ENCODE measurements around the gene AGRN.
"Not testable (repeated sequence)": the region's sequence is repeated elsewhere in the genome, so short reads cannot be mapped to it uniquely, and the experiment has no call there.

The AGRN gene

GRCh38 chr1:1092149-1092855 is 72.4 kb downstream of the AGRN start:
- DNase-seq (ENCODE audit: low read depth) = no peak

GRCh38 chr1:1092894-1093609 is 73.1 kb downstream of the AGRN start:
- DNase-seq (ENCODE audit: low read depth) = no peak

GRCh38 chr1:1093610-1093943 is 73.7 kb downstream of the AGRN start:
- no peak for DNase-seq (ENCODE audit: low read depth)

GRCh38 chr1:1094981-1095380 is 75.1 kb downstream of the AGRN start:
- no peak for DNase-seq (ENCODE audit: low read depth)

GRCh38 chr1:1096136-1096535 is 76.2 kb downstream of the AGRN start:
- not testable (repeated sequence) for DNase-seq (ENCODE audit: low read depth)

- no peak for DNase-seq (ENCODE audit: low read depth)
These were observed 78.9 kb downstream of the AGRN start for GRCh38 chr1:1098681-1099421.

GRCh38 chr1:1099506-1100183 is 79.7 kb downstream of the AGRN start:
- no peak for DNase-seq (ENCODE audit: low read depth)

GRCh38 chr1:1100296-1100695 is 80.4 kb downstream of the AGRN start:
- no peak for DNase-seq (ENCODE audit: low read depth)

GRCh38 chr1:1101503-1101902 is 81.6 kb downstream of the AGRN start:
- no peak for DNase-seq (ENCODE audit: low read depth)

- DNase-seq (ENCODE audit: low read depth) = not testable (repeated sequence)
These were observed 84.2 kb downstream of the AGRN start for GRCh38 chr1:1104152-1104551.

All from activated T-cell treated with anti-CD3 and anti-CD28 coated beads for 24 hours (primary cell).